Epithelial cell of prostate (primary cell): ENCODE data around the gene SPATA19.

Experiments
- DNase-seq: peaks from one replicate; pipeline ENCODE4 v3.0.0-alpha.2; 2011; ENCODE audit warnings: low read depth, low spot score
- H3K27ac ChIP-seq: fragments of 450-650 bp; 2 replicates; pipeline ENCODE4 v1.5.1; 2017; ENCODE audit warnings: mild to moderate bottlenecking

The SPATA19 gene

GRCh38 chr11:133840479-133840941, 4.8 kb downstream of the SPATA19 start:
- H3K27ac ChIP-seq, result no peak overlapping the region

GRCh38 chr11:133835593-133836548, 9.4 kb downstream of the SPATA19 start:
- no peak overlapping the region for H3K27ac ChIP-seq
- DNase-seq, result no peak

More at GRCh38 chr11:133840479-133840941, 4.8 kb downstream of the SPATA19 start:
- DNase-seq, result no peak

GRCh38 chr11:133834682-133835592, 10.4 kb downstream of the SPATA19 start:
- no peak for DNase-seq
- H3K27ac ChIP-seq, result no peak overlapping the region

GRCh38 chr11:133833898-133834681, 11.2 kb downstream of the SPATA19 start:
- DNase-seq, result no peak
- no peak overlapping the region for H3K27ac ChIP-seq

- DNase-seq, result no peak
- no peak overlapping the region for H3K27ac ChIP-seq
Measured at GRCh38 chr11:133832991-133833897, 12.1 kb downstream of the SPATA19 start.

- no peak for DNase-seq
Measured at GRCh38 chr11:133832096-133832990, 13.0 kb downstream of the SPATA19 start.

GRCh38 chr11:133830931-133831907, 14.1 kb downstream of the SPATA19 start:
- DNase-seq, result no peak
- no peak overlapping the region for H3K27ac ChIP-seq

More at GRCh38 chr11:133832096-133832990, 13.0 kb downstream of the SPATA19 start:
- no peak overlapping the region for H3K27ac ChIP-seq

GRCh38 chr11:133829566-133829965, 15.7 kb downstream of the SPATA19 start:
- no peak overlapping the region for H3K27ac ChIP-seq
- DNase-seq, result no peak

GRCh38 chr11:133828871-133829270, 16.4 kb downstream of the SPATA19 start:
- DNase-seq, result no peak
- no peak overlapping the region for H3K27ac ChIP-seq

GRCh38 chr11:133827556-133827955, 17.8 kb downstream of the SPATA19 start:
- H3K27ac ChIP-seq, result no peak overlapping the region
- DNase-seq, result no peak

- DNase-seq, result no peak
- H3K27ac ChIP-seq, result no peak overlapping the region
Measured at GRCh38 chr11:133826866-133827265, 18.4 kb downstream of the SPATA19 start.

- H3K27ac ChIP-seq, result no peak overlapping the region
- no peak for DNase-seq
Measured at GRCh38 chr11:133825666-133826065, 19.6 kb downstream of the SPATA19 start.

GRCh38 chr11:133825156-133825555, 20.2 kb downstream of the SPATA19 start:
- no peak for DNase-seq
- no peak overlapping the region for H3K27ac ChIP-seq

- DNase-seq, result no peak
- H3K27ac ChIP-seq, result no peak overlapping the region
Measured at GRCh38 chr11:133824593-133824992, 20.7 kb downstream of the SPATA19 start.

- no peak for DNase-seq
- H3K27ac ChIP-seq, result no peak overlapping the region
Measured at GRCh38 chr11:133823614-133824013, 21.7 kb downstream of the SPATA19 start.

- DNase-seq, result no peak
- no peak overlapping the region for H3K27ac ChIP-seq
Measured at GRCh38 chr11:133823211-133823610, 22.1 kb downstream of the SPATA19 start.

- H3K27ac ChIP-seq, result no peak overlapping the region
- DNase-seq, result no peak
Measured at GRCh38 chr11:133821776-133822175, 23.5 kb downstream of the SPATA19 start.
